ENCODE measurements around the gene TBPL1.

GRCh38 chr6:134010974-134011373 lies 58.0 kb downstream of the TBPL1 start:
- TF ChIP-seq CCAR2 (IDR thresholded peaks at IDR 0.05; ENCODE audit: low read depth, low read length) (no peak), HNRNPK (IDR thresholded peaks at IDR 0.05; ENCODE audit: low read depth, low read length, poor library complexity, severe bottlenecking) (no peak), MXI1 (IDR thresholded peaks at IDR 0.05; ENCODE audit: low read depth, low read length) (no peak), PHF20 (IDR thresholded peaks at IDR 0.05; ENCODE audit: partially characterized antibody) (no peak)
- TF ChIP-seq, protein P1, sequence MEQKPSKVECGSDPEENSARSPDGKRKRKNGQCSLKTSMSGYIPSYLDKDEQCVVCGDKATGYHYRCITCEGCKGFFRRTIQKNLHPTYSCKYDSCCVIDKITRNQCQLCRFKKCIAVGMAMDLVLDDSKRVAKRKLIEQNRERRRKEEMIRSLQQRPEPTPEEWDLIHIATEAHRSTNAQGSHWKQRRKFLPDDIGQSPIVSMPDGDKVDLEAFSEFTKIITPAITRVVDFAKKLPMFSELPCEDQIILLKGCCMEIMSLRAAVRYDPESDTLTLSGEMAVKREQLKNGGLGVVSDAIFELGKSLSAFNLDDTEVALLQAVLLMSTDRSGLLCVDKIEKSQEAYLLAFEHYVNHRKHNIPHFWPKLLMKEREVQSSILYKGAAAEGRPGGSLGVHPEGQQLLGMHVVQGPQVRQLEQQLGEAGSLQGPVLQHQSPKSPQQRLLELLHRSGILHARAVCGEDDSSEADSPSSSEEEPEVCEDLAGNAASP (IDR thresholded peaks at IDR 0.05): no peak

Data from K562 (cell line).